GM21447 (cell line): ENCODE data around the gene AVL9.

Experiments
- ATAC-seq: cut with Tn5 transposase; IDR thresholded peaks from one replicate; pipeline ENCODE4 v1.9.1; 2021; ENCODE audit not compliant: unreplicated experiment

The AVL9 gene

DNA sequence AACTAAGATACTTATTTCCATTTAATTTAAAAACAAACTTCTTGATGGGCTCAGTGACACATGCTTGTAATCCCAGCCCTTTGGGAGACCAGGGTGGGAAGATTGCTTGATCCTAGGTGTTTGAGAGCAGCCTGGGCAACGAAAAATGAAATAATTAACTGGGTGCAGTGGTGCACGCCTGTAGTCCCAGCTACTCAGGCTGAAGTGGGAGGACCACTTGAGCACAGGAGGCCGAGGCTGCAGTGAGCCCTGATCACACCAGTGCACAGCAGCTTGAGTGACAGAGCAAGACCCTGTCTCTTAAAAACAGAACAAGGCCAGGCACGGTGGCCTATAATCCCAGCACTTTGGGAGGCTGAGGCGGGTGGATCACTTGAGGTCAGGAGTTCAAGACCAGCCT, 37.4 kb downstream of the AVL9 start:
- no peak for ATAC-seq

- ATAC-seq: no peak
These were observed 38.2 kb downstream of the AVL9 start for GRCh38 chr7:32533276-32534029.

GRCh38 chr7:32535162-32535702, 39.9 kb downstream of the AVL9 start:
- ATAC-seq: no peak

DNA sequence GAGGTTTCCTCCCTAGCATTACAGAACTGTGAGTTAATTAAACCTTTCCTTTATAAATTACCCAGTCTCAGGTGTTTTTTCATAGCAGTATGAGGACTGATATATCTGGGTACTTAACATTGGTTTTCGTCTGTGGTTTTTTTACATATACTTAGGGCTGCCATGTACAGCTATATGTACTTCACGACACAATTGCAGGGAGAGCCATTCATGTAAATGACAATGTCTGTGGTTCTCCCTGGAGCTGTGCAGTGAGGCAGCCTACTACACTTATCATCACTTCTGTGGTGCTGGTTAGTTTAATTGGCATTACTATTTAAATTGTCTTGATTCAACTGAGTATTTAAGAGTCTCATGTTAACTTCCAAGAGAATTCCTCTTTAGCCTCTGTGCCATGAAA, 40.7 kb downstream of the AVL9 start:
- no peak for ATAC-seq

GRCh38 chr7:32536585-32536984, 41.3 kb downstream of the AVL9 start:
- no peak for ATAC-seq

DNA sequence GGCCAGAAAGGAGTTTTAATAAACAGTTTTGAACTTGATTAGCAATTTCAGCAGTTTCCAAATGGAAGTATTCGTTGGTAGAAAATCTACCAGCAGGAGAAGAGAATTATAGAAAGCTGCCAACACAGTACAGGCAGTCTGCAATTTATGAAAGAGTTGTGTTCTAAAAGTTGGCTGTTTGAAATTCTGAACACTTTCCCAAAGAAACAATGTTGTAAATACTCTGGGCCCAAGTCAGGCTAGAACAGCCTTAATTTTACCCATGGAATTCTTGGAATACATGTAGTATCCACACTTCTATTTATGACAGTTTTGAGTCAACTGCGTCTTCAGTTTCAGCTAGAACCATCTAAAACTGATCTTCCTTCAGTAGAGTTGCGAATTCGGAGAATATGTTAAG, 42.5 kb downstream of the AVL9 start:
- ATAC-seq: no peak

GRCh38 chr7:32539366-32539765, 44.1 kb downstream of the AVL9 start:
- no peak for ATAC-seq

DNA sequence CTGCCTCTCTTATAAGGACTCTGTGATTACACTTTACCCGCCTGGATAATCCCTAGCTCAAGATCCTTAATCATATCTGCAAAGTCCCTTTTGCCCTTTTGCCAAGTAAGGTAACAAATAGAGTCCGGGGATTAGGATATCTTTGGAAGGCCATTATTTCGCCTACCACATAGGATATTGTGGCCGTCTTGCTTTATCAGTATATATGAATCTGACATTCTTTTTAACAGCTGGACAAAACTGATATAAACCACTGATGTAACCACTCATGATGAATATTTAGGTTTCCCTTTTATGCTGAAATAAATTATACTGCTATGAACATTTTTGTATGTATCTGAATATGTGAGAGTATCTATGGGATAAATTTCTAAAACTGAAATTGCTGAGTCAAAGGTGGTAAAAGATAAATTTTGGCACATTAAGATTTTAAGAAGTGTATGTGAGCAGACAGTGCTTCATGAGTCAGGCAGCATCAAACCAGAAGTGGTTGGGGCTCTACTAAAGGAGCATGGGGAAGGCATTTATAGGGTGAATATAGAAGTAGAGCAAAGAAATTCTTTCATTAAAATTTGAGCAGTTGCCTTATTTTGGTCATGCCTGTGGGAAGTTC, 44.7 kb downstream of the AVL9 start:
- ATAC-seq: no peak

DNA sequence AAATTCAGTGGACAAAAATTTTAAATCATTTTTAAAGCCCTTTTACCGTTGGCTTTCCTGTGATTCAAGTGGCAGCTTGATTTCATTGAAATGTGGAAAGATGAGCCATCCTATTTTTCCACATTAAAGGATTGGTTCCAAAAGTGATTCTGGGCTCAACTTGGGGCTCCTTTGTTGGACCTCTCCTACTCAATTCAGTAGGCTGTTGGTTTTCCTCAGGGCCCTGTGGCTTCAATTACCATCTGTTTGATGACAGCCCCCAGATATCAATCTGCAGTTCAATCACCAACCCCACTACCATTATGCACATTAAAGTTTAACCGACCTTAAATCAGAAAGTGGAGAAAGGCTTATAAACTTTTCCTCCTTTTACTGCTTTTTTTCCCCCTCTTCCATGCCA, 47.3 kb downstream of the AVL9 start:
- no peak for ATAC-seq

DNA sequence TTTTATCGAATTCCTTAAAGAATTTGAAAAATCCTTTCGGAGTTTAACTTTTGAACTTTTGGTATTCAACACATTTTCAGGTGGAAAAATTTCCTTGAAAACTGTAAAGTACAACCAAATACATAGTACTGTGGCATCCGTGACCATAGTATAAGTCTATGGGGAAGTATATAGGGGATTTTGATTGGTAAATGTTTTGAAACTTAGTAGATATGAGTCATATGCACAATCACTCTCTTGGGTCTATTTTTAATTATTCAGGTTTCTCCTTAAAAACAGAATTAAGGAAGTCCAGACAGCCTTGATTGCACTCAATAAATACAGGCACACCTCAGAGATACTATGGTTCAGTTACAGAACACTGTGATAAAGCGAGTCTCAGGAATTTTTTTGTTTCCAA, 64.2 kb downstream of the AVL9 start:
- no peak for ATAC-seq

DNA sequence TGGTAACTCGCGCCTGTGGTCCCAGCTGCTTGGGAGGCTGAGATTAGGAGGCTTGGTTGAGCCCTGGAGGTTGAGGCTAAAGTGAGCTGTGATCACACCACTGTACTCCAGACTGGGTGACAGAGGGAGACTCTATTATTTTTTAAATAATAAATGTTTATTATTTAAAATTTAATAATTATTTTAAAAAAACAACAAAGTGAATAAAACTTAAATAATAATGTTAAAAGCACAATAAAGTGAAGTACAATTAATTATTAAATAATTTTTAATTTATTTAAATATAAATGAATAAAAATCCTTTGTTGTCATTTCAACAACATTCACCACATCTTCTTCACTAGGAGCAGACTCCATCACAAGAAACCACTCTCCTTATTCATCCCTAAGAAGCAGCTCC, 64.8 kb downstream of the AVL9 start:
- no peak for ATAC-seq

DNA sequence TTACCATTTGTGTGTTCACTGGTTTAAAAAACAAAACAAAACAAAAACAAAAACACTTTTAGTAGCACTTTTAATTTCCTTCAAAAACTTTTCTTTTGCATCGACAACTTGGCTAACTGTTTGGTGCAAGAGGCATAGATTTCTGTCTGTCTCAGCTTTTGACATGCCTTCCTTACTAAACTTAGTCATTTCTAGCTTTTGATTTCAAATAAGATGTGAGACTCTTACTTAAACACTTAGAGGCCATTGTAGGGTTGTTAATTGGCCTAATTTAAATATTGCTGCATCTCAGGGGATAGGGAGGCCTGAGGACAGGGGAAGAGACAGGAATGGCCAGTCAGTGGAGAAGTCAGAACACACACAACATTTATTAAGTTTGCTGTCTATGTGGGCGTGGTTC, 66.3 kb downstream of the AVL9 start:
- ATAC-seq: no peak

DNA sequence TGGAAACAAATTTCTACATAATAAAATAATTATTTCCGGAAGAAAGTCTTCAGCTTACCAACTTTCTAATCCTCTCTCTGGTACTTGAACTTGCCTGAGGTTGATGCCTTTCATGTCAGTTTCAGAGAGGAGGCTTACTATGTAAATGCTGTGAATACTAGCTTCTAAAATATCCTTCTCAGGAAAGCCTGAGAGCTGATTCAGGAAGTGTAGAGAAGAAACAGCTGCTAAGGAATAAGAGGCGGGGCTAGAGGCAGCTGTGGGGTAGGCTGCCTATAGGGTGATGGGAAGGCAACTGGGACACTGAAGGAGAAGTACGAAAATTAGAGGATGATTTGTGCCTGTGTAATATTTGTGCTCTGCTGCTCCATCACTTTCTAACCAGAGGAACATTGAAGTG, 69.3 kb downstream of the AVL9 start:
- ATAC-seq: no peak

DNA sequence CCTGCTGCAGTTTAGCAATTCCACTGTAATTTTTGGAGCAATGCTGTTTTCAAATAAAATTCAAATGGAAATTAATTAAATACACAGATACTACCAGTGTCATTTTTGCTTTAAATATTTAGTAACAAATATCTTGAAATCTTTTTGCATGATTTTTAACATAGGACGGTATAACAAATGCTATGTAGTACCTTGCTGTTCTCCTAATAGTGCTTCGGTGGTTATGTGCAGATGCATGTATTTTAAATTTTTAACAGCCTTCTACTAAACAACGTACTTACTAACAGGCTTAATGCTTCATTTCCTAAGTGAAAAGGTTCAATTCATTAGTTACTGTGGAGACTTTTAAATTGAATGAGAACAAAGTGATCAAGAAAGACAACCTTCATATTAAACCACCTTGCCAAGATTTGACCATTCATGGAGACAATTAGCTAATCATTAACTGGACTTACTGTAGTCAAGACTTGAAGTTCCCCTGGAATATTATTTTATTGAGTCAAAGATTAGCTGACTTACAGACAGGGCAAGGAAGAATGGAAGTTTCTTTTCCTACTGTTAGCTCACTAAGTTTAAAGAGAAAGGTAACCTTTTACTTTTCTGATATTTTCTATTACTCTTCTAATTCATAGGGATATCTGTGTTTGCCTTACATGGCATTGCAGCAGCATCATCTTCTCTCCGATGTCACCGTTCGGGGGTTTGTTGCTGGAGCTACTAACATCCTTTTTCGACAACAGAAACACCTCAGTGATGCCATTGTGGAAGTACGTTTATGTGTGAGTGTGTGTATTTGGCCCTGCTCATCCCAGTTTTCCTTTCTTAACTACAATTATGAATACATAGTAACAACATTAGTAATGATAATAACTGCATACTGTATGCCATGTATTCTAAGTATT, 74.3 kb downstream of the AVL9 start:
- ATAC-seq: no peak

DNA sequence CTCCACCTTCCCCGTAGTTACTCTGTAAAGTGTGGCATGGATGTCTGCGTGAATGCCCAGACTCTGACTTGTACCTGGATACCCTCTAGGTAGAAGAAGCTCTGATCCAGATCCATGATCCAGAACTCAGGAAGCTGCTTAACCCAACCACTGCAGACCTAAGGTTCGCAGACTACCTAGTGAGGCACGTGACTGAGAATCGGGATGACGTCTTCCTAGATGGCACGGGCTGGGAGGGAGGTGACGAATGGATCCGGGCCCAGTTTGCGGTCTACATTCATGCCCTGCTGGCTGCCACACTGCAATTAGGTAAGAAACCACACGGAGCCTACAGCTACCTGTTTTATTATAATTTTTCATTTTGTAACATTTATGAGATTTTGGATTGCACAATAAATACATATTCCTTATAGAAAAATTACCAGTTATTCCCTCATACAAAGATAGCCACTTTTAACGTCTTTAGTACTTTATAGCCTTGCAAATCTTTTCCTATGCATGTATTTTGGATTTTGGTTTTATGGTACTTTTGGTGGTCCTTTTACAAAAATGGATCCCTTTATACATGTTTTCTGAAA, 77.9 kb downstream of the AVL9 start:
- no peak for ATAC-seq

DNA sequence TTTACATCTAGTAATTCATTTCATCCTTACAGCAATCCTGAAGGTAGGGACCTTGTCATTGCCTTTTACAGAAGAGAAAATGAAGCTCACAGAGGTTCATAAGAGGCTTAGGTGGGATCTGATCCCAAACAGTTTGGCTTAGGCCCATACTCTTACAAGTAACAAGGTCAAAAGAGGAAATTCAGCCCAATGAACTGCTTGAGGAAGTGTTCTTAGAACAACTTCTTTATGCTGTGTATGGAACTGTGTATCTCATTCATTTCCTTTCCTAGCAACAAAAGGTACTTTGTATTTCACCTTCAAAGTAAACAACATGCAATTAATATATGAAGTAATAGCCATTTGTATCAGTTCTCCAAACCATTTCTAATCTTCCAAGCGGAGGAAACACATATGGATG, 79.3 kb downstream of the AVL9 start:
- ATAC-seq: no peak

DNA sequence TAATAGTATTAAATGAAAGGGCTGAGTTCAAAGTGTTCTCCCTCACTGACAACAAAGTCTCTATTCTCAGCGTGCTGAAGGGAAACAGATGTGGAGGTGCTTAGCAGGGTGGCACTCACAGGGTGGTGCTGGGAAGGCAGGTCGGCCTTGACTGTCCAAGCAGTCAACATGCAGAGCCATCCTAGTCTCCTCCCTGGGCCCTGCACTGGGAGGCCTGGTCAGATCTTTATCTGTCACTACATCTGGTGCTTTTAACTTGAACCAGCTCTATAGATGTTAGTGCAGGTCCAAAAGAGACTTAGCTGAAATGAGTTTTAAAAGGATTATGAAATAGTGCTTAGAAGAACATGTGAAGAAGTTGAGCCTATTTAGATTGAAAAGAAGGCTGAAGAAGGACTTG, 82.1 kb downstream of the AVL9 start:
- no peak for ATAC-seq

- ATAC-seq: no peak
These were observed 84.5 kb downstream of the AVL9 start for GRCh38 chr7:32579776-32580175.

DNA sequence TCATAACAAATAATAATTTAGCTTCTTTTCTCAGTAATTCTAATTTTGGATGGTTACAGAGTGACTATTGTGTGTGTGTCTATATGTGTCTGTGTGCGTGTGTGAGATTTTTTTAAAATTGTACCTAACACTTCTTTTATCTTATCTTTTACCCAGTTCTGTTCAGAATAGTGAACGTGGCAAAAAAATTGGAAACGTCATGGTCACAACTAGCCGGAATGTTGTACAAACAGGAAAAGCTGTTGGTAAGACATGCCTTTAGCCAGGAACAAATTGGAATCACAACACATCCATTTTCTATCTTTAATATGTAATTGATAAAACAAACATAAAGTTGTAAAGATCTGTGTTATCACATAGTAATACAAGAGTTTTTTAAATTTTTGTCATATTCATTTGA, 85.4 kb downstream of the AVL9 start:
- no peak for ATAC-seq

DNA sequence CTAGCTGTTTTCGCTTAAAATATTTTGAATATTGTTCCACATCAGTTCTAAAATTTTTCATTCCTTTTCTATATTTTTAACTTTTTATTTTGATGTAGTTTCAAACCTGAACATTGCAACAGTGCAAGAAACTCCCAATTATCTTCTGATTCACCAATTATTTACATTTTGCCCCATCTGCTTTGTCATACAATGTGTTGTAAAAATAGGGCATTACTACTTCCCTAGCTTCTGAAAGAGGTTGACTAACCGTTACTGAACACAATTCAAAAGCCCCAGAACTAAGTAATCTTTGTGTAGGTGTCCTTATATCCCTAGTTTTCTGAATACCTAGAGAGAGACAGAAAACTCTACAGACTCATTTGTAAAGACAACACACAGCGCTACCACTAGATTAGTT, 86.7 kb downstream of the AVL9 start:
- no peak for ATAC-seq

- ATAC-seq: no peak
These were observed 88.5 kb downstream of the AVL9 start for GRCh38 chr7:32583791-32584190.
